GM23248 (cell line): ENCODE measurements around the gene GNL1. TPM values are rescaled to one million over a fixed set of nuclear protein-coding genes. Genes with fewer than 3 reads are reported as not detected.

ENCODE experiments used
- DNase-seq: peaks from one replicate; pipeline ENCODE4 v3.0.0-alpha.2; 2015
- H2AFZ ChIP-seq: fragments of 200-600 bp; sonication (generic); 2 replicates; pipeline ENCODE4 v1.6.1; 2016; ENCODE audit warnings: antibody characterized with exemption
- H3F3A ChIP-seq: fragments of 200-600 bp; sonication (generic); 2 replicates; pipeline ENCODE4 v1.6.1; 2016; ENCODE audit warnings: mild to moderate bottlenecking, antibody characterized with exemption, mixed run types; ENCODE audit not compliant: insufficient read depth
- H3K27ac ChIP-seq: fragments of 200-600 bp; sonication (generic); 2 replicates; pipeline ENCODE4 v1.5.1; 2016; ENCODE audit warnings: mild to moderate bottlenecking
- H3K27me3 ChIP-seq: fragments of 200-600 bp; sonication (generic); replicated peaks from 2 replicates; pipeline ENCODE4 v1.6.1; 2016; ENCODE audit warnings: mild to moderate bottlenecking; ENCODE audit not compliant: insufficient read depth
- H3K36me3 ChIP-seq: fragments of 200-600 bp; sonication (generic); 2 replicates; pipeline ENCODE4 v1.6.1; 2016; ENCODE audit warnings: low read depth, mild to moderate bottlenecking
- H3K4me1 ChIP-seq: fragments of 200-600 bp; sonication (generic); 2 replicates; pipeline ENCODE4 v1.6.1; 2016; ENCODE audit warnings: mild to moderate bottlenecking; ENCODE audit not compliant: insufficient read depth
- H3K4me2 ChIP-seq: fragments of 200-600 bp; sonication (generic); one replicate; pipeline ENCODE4 v1.6.1; 2016; ENCODE audit warnings: mild to moderate bottlenecking; ENCODE audit not compliant: unreplicated experiment
- H3K4me3 ChIP-seq: fragments of 200-600 bp; sonication (generic); 2 replicates; pipeline ENCODE4 v1.5.1; 2016; ENCODE audit warnings: mild to moderate bottlenecking
- H3K79me2 ChIP-seq: fragments of 200-600 bp; sonication (generic); 2 replicates; pipeline ENCODE4 v1.6.1; 2016; ENCODE audit warnings: mild to moderate bottlenecking; ENCODE audit not compliant: insufficient read depth
- H3K9ac ChIP-seq: fragments of 200-600 bp; sonication (generic); 2 replicates; pipeline ENCODE4 v1.6.1; 2016; ENCODE audit warnings: mild to moderate bottlenecking
- H3K9me2 ChIP-seq: fragments of 200-600 bp; sonication (generic); 2 replicates; pipeline ENCODE4 v1.6.1; 2016; ENCODE audit warnings: mixed run types, mild to moderate bottlenecking, moderate library complexity; ENCODE audit not compliant: insufficient read depth
- H3K9me3 ChIP-seq: fragments of 200-600 bp; sonication (generic); one replicate; pipeline ENCODE4 v1.6.1; 2017; ENCODE audit warnings: low read depth
- H4K20me1 ChIP-seq: fragments of 200-600 bp; sonication (generic); 2 replicates; pipeline ENCODE4 v1.6.0; 2016; ENCODE audit not compliant: insufficient read depth
- EZH2 ChIP-seq: fragments of 200-600 bp; sonication (generic); IDR thresholded peaks from 2 replicates; pipeline ENCODE4 v1.6.1; 2018; ENCODE audit warnings: antibody characterized with exemption, mild to moderate bottlenecking; ENCODE audit not compliant: insufficient read depth, poor library complexity, severe bottlenecking
- EZH2phosphoT487 ChIP-seq: fragments of 200-600 bp; sonication (generic); IDR thresholded peaks from 2 replicates; pipeline ENCODE4 v1.6.1; 2018; ENCODE audit warnings: antibody characterized with exemption, moderate library complexity, mild to moderate bottlenecking, low read depth; ENCODE audit not compliant: insufficient read depth
- WGBS, 2 experiments: methylation state at CpG; one replicate each; pipeline ENCODE4 v1.1.6; 2015 to 2017; ENCODE audit warnings: low lambda C conversion rate in 2 of 2, low coverage in 1 of 2; ENCODE audit errors: missing lambda C conversion rate in 2 of 2; 5-methylcytosine and 5-hydroxymethylcytosine counted together
- in situ Hi-C: fragments of 300-500 bp; cut with MboI; formaldehyde crosslinking; loops from 2 replicates; pipeline ENCODE4 v1.15.0; 2020
- polyA plus RNA-seq: library from polyadenylated mRNA; unstranded; fragments of >200 nt; fragmentation: Nextera tagmentation; extraction: Ambion mirVana; gene quantifications from 2 replicates; pipeline ENCODE4 v1.2.1, GENCODE V29; 2016
- total RNA-seq: library from RNA; depleted of rRNA; stranded (reverse); fragments of >200 nt; shearing (Covaris generic); gene quantifications from 2 replicates; pipeline ENCODE4 v1.2.3, GENCODE V29; 2014

The GNL1 gene
- total and polyA plus RNA-seq, 2 experiments from 2014 or later: 64.8 to 72.1 TPM

DNA sequence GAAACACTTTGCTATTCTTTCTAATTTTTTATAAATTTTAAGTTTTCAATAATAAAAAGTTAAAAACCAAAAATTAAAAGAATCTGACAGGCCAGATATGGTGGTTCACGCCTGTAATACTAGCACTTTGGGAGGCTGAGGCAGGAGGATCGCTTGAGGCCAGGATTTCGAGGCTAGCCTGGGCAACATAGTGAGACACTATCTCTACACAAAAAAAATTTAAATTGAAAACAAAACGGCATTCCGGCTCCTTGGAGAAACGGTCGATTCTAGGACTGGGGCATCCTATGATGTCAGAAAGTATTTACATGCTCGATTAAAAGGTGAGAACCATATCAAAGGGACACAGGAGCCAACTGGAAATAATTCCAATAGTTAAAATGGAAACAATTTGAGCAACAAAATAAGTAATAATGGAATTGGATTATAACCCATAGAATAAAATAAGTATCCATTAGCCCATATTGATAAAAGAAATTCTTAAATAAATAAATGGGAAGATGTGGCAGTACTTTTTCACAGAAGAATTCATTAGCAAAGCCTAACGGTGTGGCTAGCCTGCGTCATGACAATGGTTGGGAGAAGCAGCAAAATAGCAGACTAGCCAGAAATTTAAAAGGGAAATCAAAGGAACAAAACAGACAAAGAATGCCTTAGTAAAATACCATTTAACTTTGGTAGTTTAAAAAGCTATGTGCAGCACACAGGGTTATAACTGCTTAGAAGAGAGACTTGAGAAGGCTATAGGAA, 45.7 kb downstream of the GNL1 start:
- Histone ChIP-seq H3K9me2 (no peaks in the 10 kb centered on the region), H3K4me2 (no peak overlapping the region), H3F3A (no peaks in the 10 kb centered on the region), H3K36me3 (no peaks in the 10 kb centered on the region), H2AFZ (peak overlapping the region; percentile 27; the same call in 1 of the 2 replicates), H3K27me3 (no peaks in the 10 kb centered on the region), H3K9me3 (no peaks in the 10 kb centered on the region), H3K4me3 (no peak overlapping the region), H3K4me1 (peaks cover 6% of the 10 kb centered on the region; the same call in 1 of the 2 replicates), H3K9ac (no peak overlapping the region), H3K27ac (no peak overlapping the region), H3K79me2 (no peaks in the 10 kb centered on the region), H4K20me1 (no peaks in the 10 kb centered on the region)
- TF ChIP-seq EZH2phosphoT487 (no peak), EZH2 (no peak)
- in situ Hi-C loops: no loop called here
- 85 to 87% methylated on average over 10 of the region's 10 CpGs for WGBS, 2 experiments
- DNase-seq: no peak

DNA sequence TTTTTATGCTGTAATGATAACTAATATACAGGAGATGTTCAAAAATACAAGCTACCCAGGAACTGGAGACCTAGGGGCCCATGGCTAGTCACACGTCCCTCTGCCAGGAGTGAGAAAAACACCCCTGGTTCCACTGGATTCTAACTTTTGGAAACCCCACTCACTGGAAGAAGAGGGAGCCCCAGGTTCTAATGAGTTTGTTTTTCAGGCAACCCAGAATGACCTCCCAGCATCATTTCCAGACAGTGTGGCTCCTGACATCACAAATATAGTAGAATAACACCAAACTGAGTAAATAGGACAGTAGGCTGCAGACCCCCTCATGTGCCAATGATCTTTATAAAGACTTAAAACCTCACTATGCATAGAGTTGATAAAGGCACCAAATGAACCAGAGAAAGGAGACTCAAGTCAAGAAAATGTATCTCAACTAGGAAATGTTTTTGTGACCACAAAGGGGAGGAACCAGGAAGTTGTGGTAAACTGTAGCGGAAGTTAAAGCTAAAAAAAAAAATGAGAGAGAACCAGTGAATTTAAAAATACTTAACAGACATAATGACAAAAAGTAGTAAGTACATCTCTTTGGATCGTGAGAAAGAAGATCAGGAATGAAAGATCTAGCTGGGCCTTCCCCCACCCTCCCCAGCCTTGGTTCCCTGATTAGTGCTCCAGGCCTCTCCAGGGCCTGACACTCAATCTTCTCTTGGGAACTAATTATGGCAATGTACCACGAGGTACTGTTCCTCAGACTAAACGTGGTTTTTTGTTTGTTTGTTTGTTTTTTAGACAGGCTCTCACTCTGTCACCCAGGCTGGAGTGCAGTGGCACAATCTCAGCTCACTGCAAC, 47.2 kb downstream of the GNL1 start:
- no peak overlapping the region for H3K4me3 ChIP-seq
- TF ChIP-seq EZH2phosphoT487: no peak
- TF ChIP-seq EZH2: no peak
- in situ Hi-C loops: no loop called here
- H3K36me3 ChIP-seq: no peaks in the 10 kb centered on the region
- H3K4me2 ChIP-seq: no peak overlapping the region
- H4K20me1 ChIP-seq: no peaks in the 10 kb centered on the region
- peak; percentile 48 for DNase-seq
- H3K4me1 ChIP-seq: peaks cover 6% of the 10 kb centered on the region; the same call in 1 of the 2 replicates
- no peak overlapping the region for H3K9ac ChIP-seq
- H3F3A ChIP-seq: no peaks in the 10 kb centered on the region
- peak overlapping the region; percentile 78 for H2AFZ ChIP-seq
- H3K27me3 ChIP-seq: no peaks in the 10 kb centered on the region
- WGBS, 2 experiments: 23 to 26% methylated on average over 5 of the region's 5 CpGs
- H3K27ac ChIP-seq: no peak overlapping the region
- no peaks in the 10 kb centered on the region for H3K9me2 ChIP-seq
- no peaks in the 10 kb centered on the region for H3K79me2 ChIP-seq
- no peaks in the 10 kb centered on the region for H3K9me3 ChIP-seq

GRCh38 chr6:30507849-30508827, 48.2 kb downstream of the GNL1 start:
- Histone ChIP-seq H2AFZ (peak overlapping the region; percentile 78; the same call in 1 of the 2 replicates), H3F3A (no peaks in the 10 kb centered on the region), H3K79me2 (no peaks in the 10 kb centered on the region), H3K4me2 (no peak overlapping the region), H3K4me3 (no peak overlapping the region), H3K9me2 (no peaks in the 10 kb centered on the region), H3K9ac (no peak overlapping the region), H3K27ac (no peak overlapping the region), H3K27me3 (no peaks in the 10 kb centered on the region), H3K36me3 (no peaks in the 10 kb centered on the region), H4K20me1 (no peaks in the 10 kb centered on the region), H3K9me3 (no peaks in the 10 kb centered on the region), H3K4me1 (peaks cover 6% of the 10 kb centered on the region; the same call in 1 of the 2 replicates)
- in situ Hi-C loops: no loop called here
- TF ChIP-seq EZH2phosphoT487 (no peak), EZH2 (no peak)
- 80 to 84% methylated on average over 5 of the region's 5 CpGs for WGBS, 2 experiments
- no peak for DNase-seq
